ENCODE data around the gene RAPGEF3. TPM values are rescaled to one million over a fixed set of nuclear protein-coding genes. Genes with fewer than 3 reads are reported as not detected.
A peak's percentile ranks its signal among the peaks of the same experiment; 100 is the strongest.

Gene RAPGEF3
- total RNA-seq, 1 donor from 2014 or later = 4.9 TPM

- H3K27me3 Mint-ChIP-seq = peaks cover 3% of the 10 kb centered on the region
- H3K4me1 Mint-ChIP-seq (ENCODE audit: unreplicated experiment) = peaks cover 7% of the 10 kb centered on the region
- peak overlapping the region; percentile 53 for H3K27ac Mint-ChIP-seq
- no peak for DNase-seq (ENCODE audit: extremely low spot score, unreplicated experiment)
- H3K9me3 Mint-ChIP-seq = no peaks in the 10 kb centered on the region
- H3K36me3 Mint-ChIP-seq = peaks cover 8% of the 10 kb centered on the region
- TF ChIP-seq CTCF (conservative IDR thresholded peaks at IDR 0.05) = no peak
- no peak overlapping the region for H3K4me3 Mint-ChIP-seq
These were observed 23.0 kb upstream of the RAPGEF3 start for GRCh38 chr12:47781479-47782371.

- no peaks in the 10 kb centered on the region for H3K9me3 Mint-ChIP-seq
- peaks cover 3% of the 10 kb centered on the region for H3K27me3 Mint-ChIP-seq
- H3K4me3 Mint-ChIP-seq = no peak overlapping the region
These were observed 21.3 kb upstream of the RAPGEF3 start for GRCh38 chr12:47779943-47780504.

GRCh38 chr12:47779301-47779942, 20.7 kb upstream of the RAPGEF3 start:
- peaks cover 11% of the 10 kb centered on the region for H3K4me1 Mint-ChIP-seq (ENCODE audit: unreplicated experiment)
- H3K27ac Mint-ChIP-seq = peak overlapping the region; percentile 74
- H3K9me3 Mint-ChIP-seq = no peaks in the 10 kb centered on the region
- H3K4me3 Mint-ChIP-seq = peak overlapping the region; percentile 62
- no peaks in the 10 kb centered on the region for H3K36me3 Mint-ChIP-seq
- peak; percentile 94 for TF ChIP-seq CTCF (conservative IDR thresholded peaks at IDR 0.05)
- peak; percentile 93 for DNase-seq (ENCODE audit: extremely low spot score, unreplicated experiment)
- H3K27me3 Mint-ChIP-seq = peaks cover 3% of the 10 kb centered on the region

More at GRCh38 chr12:47779943-47780504, 21.3 kb upstream of the RAPGEF3 start:
- Mint-ChIP-seq H3K4me1 (ENCODE audit: unreplicated experiment) (peaks cover 7% of the 10 kb centered on the region), H3K36me3 (peaks cover 4% of the 10 kb centered on the region), H3K27ac (no peak overlapping the region)
- no peak for DNase-seq (ENCODE audit: extremely low spot score, unreplicated experiment)
- TF ChIP-seq CTCF (conservative IDR thresholded peaks at IDR 0.05) = no peak

- H3K36me3 Mint-ChIP-seq = no peaks in the 10 kb centered on the region
- no peak for DNase-seq (ENCODE audit: extremely low spot score, unreplicated experiment)
- H3K4me1 Mint-ChIP-seq (ENCODE audit: unreplicated experiment) = peaks cover 12% of the 10 kb centered on the region
- peaks cover 7% of the 10 kb centered on the region for H3K27me3 Mint-ChIP-seq
- H3K4me3 Mint-ChIP-seq = peak overlapping the region; percentile 62
- no peak for TF ChIP-seq CTCF (conservative IDR thresholded peaks at IDR 0.05)
- no peaks in the 10 kb centered on the region for H3K9me3 Mint-ChIP-seq
- peak overlapping the region; percentile 74 for H3K27ac Mint-ChIP-seq
These were observed 20.2 kb upstream of the RAPGEF3 start for GRCh38 chr12:47778881-47779280.

GRCh38 chr12:47777741-47778558, 19.3 kb upstream of the RAPGEF3 start:
- Mint-ChIP-seq H3K36me3 (no peaks in the 10 kb centered on the region), H3K4me1 (ENCODE audit: unreplicated experiment) (peaks cover 12% of the 10 kb centered on the region), H3K27me3 (peaks cover 7% of the 10 kb centered on the region), H3K4me3 (peak overlapping the region; percentile 3), H3K9me3 (no peaks in the 10 kb centered on the region), H3K27ac (no peak overlapping the region)
- TF ChIP-seq CTCF (conservative IDR thresholded peaks at IDR 0.05) = no peak
- no peak for DNase-seq (ENCODE audit: extremely low spot score, unreplicated experiment)

Data from type B pancreatic cell (in vitro differentiated cells).